GM12873 (cell line): ENCODE results near the gene SMC5.

ENCODE experiments used
- TF ChIP-seq, protein P1 (sequence below): IDR thresholded peaks from 2 replicates; pipeline ENCODE4 v1.5.1; 2012; ENCODE audit warnings: low read depth, mild to moderate bottlenecking, moderate library complexity, low read length, control low read depth; ENCODE audit not compliant: insufficient read depth; ENCODE audit errors: missing control alignments

SMC5 gene

DNA sequence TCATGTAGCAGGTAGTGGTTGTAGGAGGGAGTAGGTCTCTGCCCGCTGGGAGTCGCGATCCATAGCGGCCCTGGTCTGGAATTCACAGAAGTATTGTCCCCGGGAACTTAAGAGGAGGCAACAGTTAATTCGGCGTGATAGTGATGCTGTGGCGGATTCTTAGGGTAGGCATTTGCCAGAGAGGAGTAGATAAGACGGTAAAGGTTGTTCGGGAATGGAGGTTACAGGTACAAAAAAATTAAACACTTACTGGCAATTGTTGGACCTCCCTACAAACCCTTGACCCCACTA, 679 bp downstream of the SMC5 start:
- TF ChIP-seq, protein P1, sequence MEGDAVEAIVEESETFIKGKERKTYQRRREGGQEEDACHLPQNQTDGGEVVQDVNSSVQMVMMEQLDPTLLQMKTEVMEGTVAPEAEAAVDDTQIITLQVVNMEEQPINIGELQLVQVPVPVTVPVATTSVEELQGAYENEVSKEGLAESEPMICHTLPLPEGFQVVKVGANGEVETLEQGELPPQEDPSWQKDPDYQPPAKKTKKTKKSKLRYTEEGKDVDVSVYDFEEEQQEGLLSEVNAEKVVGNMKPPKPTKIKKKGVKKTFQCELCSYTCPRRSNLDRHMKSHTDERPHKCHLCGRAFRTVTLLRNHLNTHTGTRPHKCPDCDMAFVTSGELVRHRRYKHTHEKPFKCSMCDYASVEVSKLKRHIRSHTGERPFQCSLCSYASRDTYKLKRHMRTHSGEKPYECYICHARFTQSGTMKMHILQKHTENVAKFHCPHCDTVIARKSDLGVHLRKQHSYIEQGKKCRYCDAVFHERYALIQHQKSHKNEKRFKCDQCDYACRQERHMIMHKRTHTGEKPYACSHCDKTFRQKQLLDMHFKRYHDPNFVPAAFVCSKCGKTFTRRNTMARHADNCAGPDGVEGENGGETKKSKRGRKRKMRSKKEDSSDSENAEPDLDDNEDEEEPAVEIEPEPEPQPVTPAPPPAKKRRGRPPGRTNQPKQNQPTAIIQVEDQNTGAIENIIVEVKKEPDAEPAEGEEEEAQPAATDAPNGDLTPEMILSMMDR = no peak

DNA sequence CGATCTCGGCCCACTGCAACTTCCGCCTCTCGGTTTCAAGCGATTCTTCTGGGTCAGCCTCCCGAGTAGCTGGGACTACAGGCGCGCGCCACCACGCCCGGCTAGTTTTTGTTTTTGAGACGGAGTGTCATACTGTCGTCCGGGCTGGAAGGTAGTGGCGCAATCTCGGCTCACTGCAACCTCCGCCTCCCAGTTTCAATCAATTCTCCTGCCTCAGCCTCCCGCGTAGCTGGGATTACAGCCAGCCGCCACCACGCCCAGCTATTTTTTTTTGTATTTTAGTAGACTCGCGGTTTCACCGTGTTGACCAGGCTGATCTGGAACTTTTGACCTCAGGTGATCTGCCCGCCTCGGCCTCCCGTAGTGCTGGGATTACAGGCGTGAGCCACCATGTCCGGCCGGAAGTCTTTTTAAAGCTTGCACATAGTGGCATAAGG, 1.2 kb downstream of the SMC5 start:
- TF ChIP-seq, protein P1 = no peak

DNA sequence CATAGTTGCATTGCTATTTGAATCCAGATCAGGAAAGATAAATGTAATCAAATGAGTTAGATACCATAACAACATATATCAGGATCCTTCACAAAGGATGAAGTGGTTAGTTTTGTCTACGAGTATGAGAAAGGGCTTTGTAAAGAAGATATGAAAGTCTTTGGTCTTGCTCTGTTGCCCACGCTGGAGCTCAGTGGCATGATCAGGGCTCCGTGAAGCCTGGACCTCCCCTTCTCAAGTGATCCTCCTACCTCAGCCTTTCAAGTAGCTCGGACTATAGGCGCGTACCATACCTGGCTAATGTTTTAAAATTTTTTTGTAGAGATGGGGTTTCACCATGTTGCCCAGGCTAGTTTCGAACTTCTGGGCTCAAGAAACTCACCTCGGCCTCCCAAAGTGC, 1.8 kb downstream of the SMC5 start:
- TF ChIP-seq, protein P1 = no peak

GRCh38 chr9:70261131-70261870, 2.5 kb downstream of the SMC5 start:
- TF ChIP-seq, protein P1 = no peak

- TF ChIP-seq, protein P1 = no peak
Observed at GRCh38 chr9:70262366-70262765, 3.6 kb downstream of the SMC5 start.

- TF ChIP-seq, protein P1 = no peak
Observed at GRCh38 chr9:70262948-70263347, 4.2 kb downstream of the SMC5 start.

DNA sequence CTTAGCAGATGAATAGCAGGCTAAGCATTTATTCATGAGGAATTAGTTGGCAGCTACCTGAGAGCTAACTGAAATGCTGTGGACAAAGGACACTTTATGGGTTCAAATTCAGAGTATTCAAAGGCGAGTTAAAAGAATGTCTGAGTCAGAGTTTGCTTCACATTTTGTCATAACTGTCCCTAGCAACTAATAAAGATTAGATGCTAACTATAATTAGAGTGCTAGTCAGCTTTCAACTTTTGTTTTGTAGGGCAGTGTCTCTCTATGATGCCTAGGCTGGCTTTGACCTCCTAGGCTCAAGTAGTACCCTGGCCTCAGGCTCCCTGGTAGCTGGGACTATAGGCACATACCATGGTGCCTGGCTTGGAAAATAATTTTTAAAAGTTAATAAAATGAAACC, 4.6 kb downstream of the SMC5 start:
- TF ChIP-seq, protein P1 = no peak
